Mucosa of rectum (tissue), 2 donors: ENCODE measurements around the gene PLXNA4.

Experiments
- H3K27ac ChIP-seq, 2 donors: one replicate each; pipeline ENCODE4 v1.7.0; 2013; ENCODE audit warnings: inconsistent platforms in 2 of 2, low read depth in 2 of 2, low read length in 2 of 2
- H3K27me3 ChIP-seq, 2 donors: one replicate each; pipeline ENCODE4 v1.7.0; 2013; ENCODE audit warnings: low read length in 2 of 2; ENCODE audit not compliant: control insufficient read depth in 2 of 2, insufficient read depth in 2 of 2
- H3K36me3 ChIP-seq, 2 donors: one replicate each; pipeline ENCODE4 v1.7.0; 2013; ENCODE audit warnings: low read length in 2 of 2; ENCODE audit not compliant: control insufficient read depth in 2 of 2, insufficient read depth in 2 of 2
- H3K4me1 ChIP-seq, 2 donors: one replicate each; pipeline ENCODE4 v1.7.0; 2013; ENCODE audit warnings: low read length in 2 of 2, mild to moderate bottlenecking in 1 of 2; ENCODE audit not compliant: control insufficient read depth in 2 of 2, insufficient read depth in 2 of 2
- H3K4me3 ChIP-seq, 2 donors: one replicate each; pipeline ENCODE4 v1.7.0; 2013; ENCODE audit warnings: low read length in 2 of 2
- H3K9ac ChIP-seq, 2 donors: one replicate each; pipeline ENCODE4 v1.7.0; 2013; ENCODE audit warnings: low read length in 2 of 2, low read depth in 1 of 2, mild to moderate bottlenecking in 1 of 2
- H3K9me3 ChIP-seq, 2 donors: one replicate each; pipeline ENCODE4 v1.7.0; 2013; ENCODE audit warnings: low read length in 2 of 2; ENCODE audit not compliant: control insufficient read depth in 2 of 2
- donor health status: healthy.
- donor health status: Normal muscosa, but diverticular disease.

The PLXNA4 gene

DNA sequence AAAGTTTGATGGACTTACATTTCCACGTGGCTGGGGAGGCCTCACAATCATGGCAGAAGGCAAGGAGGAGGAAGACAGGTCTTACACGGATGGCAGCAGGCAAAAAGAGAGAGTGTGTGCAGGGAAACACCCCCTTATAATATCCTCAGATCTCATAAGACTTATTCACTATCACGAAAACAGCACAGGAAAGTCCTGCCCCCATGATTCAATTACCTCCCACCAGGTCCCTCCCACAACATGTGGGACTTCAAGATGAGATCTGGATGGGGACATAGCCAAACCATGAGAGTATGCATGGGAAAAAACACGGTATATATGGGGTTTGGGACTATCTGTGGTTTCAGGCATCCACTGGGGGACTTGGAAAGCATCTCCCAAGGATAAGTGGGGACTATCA is 78.0 kb downstream of the PLXNA4 start:
- no peaks in the 10 kb centered on the region for H3K27me3 ChIP-seq
- H3K4me3 ChIP-seq = no peak overlapping the region
- no peaks in the 10 kb centered on the region for H3K36me3 ChIP-seq
- no peaks in the 10 kb centered on the region for H3K9me3 ChIP-seq
- H3K4me1 ChIP-seq = no peaks in the 10 kb centered on the region
- H3K9ac ChIP-seq = no peak overlapping the region
- no peak overlapping the region for H3K27ac ChIP-seq

DNA sequence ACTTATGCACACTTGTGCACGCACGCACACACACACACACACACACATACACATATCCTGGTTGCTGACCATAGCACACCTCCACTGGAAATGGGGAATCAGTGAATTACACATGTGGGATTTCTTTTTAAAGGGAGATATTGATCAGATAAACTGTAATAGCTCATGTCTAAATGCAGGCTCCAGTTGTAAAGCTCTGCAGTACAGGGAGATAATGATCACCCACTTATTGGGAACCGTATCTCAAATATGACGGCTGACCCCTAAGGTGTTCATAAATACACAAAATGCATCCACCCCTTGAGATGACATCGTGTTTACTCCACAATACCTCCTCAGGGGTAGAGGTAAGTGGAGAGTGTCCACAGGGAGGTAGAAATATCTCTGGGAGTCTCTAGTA is 79.2 kb downstream of the PLXNA4 start:
- H3K36me3 ChIP-seq = no peaks in the 10 kb centered on the region
- no peak overlapping the region for H3K4me3 ChIP-seq
- no peaks in the 10 kb centered on the region for H3K9me3 ChIP-seq
- H3K4me1 ChIP-seq = no peaks in the 10 kb centered on the region
- no peak overlapping the region for H3K27ac ChIP-seq
- no peaks in the 10 kb centered on the region for H3K27me3 ChIP-seq
- no peak overlapping the region for H3K9ac ChIP-seq

DNA sequence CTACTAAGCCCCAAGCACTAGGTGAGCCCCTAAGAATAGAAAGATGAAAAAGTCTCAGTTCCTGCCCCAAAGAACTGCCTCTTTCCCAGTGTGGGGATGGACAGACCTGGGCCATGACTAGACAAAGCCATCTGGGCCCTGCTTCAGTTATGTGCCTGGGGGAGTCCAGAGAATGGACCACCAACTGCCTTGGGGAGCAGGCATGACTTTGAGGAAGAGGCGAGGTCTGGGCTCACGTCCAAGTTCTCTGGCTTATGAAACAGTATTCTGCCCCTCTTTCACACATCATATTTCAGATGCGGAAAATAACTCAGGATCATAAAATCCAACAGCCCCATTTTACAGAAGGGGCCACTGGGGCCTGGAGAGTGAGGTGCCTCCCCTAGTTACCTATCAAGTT is 80.3 kb downstream of the PLXNA4 start:
- no peaks in the 10 kb centered on the region for H3K27me3 ChIP-seq
- no peak overlapping the region for H3K9ac ChIP-seq
- no peaks in the 10 kb centered on the region for H3K36me3 ChIP-seq
- H3K27ac ChIP-seq = no peak overlapping the region
- H3K9me3 ChIP-seq = no peaks in the 10 kb centered on the region
- H3K4me1 ChIP-seq = no peaks in the 10 kb centered on the region
- H3K4me3 ChIP-seq = no peak overlapping the region

DNA sequence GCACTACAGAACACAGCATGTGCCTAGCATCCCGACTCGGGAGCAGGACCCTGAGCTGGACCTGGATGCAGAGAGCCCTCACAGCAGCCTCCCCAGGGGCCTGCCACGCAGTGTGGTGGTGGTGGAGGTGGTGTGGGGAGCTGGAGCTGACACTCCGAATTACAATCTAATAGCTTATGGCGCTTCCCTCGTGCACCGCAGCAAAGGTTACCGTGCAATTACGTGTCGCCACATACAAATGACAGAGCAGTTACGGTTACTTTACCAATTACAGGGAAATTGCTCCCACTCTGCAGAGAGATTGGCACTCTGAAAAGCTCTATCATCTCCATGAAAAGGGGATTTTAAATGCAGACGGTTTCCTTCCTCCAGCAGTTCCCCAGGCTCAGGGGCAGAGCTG is 81.8 kb downstream of the PLXNA4 start:
- no peaks in the 10 kb centered on the region for H3K4me1 ChIP-seq
- H3K4me3 ChIP-seq = no peak overlapping the region
- H3K9ac ChIP-seq = no peak overlapping the region
- H3K27me3 ChIP-seq = no peaks in the 10 kb centered on the region
- H3K9me3 ChIP-seq = no peaks in the 10 kb centered on the region
- no peak overlapping the region for H3K27ac ChIP-seq
- H3K36me3 ChIP-seq = no peaks in the 10 kb centered on the region

DNA sequence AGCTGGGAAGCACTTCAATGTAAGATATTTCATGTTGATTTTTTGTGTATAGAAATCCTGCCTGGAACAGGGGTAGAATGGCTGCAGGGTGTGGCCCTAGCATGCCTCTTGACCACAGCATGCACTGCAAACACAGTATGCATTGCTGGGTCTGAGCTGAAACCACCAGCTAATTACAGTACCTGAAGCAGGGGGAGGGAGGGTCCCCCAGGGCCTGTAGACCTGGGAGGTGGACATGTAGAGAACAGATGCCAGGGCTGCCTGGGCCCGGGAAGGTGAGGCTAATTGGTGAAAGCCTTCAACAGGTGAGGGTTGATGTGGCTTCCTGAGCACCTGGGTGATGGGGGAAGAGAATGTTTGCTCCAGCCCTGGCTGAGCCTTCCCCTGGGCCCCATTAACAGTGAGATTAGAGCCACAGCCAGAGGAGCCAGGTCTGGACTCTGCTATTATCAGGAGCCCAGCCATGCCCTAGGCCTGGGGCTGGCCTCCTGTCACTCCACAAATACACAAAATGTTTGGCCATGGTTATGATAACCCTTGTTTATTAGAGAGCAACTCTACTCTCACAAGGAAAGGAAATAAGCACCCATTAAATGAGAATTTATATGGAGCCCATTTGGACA is 83.3 kb downstream of the PLXNA4 start:
- H3K4me3 ChIP-seq = no peak overlapping the region
- no peaks in the 10 kb centered on the region for H3K9me3 ChIP-seq
- H3K27ac ChIP-seq = no peak overlapping the region
- no peaks in the 10 kb centered on the region for H3K36me3 ChIP-seq
- H3K4me1 ChIP-seq = no peaks in the 10 kb centered on the region
- H3K27me3 ChIP-seq = no peaks in the 10 kb centered on the region
- no peak overlapping the region for H3K9ac ChIP-seq

DNA sequence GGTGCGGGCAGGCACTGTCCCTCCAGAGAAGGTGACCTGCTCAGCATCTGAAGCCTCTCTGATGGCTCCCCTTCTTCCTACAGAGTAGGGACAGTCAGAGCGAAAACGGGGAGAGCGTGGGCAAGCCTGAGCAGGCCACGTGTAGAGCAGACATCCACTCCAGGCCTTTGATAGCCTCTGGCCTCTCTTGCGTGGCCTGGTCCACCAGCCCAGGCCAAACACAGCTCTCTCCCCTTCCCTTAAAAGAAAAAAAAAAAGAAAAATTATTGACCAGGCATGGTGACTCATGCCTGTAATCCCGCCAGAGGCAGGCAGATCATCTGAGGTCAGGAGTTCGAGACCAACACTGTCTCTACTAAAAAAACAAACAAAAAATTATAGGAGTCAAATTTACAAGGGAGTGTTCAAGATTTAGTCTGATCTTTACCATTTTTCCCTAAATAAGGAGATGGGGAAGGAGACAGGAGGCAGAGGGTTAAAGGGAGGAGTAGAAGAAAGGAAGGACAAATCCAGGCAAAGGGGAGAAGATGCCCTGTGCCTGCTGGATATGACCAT is 84.8 kb downstream of the PLXNA4 start:
- Histone ChIP-seq H3K4me1 (no peaks in the 10 kb centered on the region), H3K36me3 (no peaks in the 10 kb centered on the region), H3K4me3 (no peak overlapping the region), H3K27me3 (no peaks in the 10 kb centered on the region), H3K9ac (no peak overlapping the region), H3K9me3 (no peaks in the 10 kb centered on the region), H3K27ac (no peak overlapping the region)

DNA sequence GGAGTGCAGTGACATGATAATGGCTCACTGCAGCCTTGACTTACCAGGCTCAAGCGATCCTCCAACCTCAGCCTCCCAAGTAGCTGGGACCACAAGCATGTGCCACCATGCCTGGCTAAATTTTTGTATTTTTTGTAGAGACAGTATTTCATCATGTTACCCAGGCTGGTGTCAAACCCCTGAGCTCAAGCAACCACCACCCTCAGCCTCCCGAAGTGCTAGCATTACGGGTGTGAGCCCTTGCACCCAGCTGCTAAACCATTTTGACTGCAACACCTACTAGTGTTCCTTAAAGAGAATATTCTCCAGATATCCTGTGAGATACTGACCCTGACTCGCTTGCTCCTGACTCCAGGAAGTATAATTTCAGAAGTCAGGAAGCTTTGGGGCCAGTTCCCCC is 85.8 kb downstream of the PLXNA4 start:
- no peaks in the 10 kb centered on the region for H3K27me3 ChIP-seq
- H3K4me3 ChIP-seq = no peak overlapping the region
- H3K36me3 ChIP-seq = no peaks in the 10 kb centered on the region
- peaks cover 0 to 2% of the 10 kb centered on the region in 2 donors for H3K4me1 ChIP-seq
- no peak overlapping the region for H3K9ac ChIP-seq
- no peak overlapping the region for H3K27ac ChIP-seq
- no peaks in the 10 kb centered on the region for H3K9me3 ChIP-seq

DNA sequence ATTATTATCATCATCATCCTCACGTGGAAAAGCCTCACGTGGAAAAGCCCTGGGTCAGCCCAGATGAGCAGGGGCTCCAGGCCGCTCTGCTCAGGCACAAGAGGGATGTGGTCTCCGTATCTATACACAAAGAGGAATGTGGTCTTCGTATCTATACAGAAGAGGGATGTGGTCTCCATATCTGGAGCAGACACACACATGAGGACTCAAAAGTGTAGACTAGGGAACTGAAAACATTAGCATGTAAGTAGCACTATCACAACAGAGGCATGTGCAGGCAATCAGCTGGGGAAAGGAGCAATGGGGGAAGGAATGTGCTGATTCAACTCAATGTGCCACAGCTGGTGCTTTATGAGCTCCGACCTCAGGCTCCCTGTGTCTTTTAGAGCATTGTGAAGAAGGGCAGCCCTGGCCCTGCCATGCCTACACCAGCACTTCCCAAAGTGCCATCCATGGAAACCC is 86.5 kb downstream of the PLXNA4 start:
- Histone ChIP-seq H3K27me3 (no peaks in the 10 kb centered on the region), H3K36me3 (no peaks in the 10 kb centered on the region), H3K9me3 (no peaks in the 10 kb centered on the region), H3K4me1 (peaks cover 0 to 2% of the 10 kb centered on the region in 2 donors), H3K9ac (no peak overlapping the region), H3K27ac (no peak overlapping the region), H3K4me3 (no peak overlapping the region)

DNA sequence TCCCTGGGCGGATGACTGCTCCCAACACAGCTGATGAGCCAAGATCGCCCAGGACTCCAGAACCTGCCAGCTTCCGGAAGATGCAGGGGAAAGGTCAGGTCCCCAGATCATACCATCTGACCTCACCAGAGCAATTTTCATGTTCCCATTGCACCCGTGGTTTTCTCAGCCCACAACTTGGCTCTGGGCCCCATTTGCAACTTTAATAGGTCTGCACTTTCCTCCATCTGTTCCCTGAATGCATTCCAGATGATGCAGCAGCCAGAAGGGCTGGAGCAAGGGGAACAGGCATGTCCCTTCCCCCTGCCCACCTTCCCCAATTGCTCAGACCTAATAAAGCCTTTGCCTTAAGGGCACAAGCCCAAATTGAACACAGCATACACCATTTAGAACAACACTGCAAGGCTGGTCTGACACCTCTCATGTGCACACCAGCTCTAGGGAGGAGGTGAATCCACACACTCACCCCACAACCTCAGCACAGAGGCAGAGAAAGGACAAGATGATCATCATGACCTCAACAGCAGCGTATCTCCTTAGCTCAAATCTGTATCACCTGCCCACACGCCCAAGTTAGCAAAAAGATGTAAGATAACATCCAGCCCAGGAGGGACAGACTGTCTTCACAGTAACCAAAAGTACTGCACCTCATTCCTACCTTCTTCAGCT is 87.5 kb downstream of the PLXNA4 start:
- Histone ChIP-seq H3K9me3 (no peaks in the 10 kb centered on the region), H3K4me1 (peaks cover 0 to 2% of the 10 kb centered on the region in 2 donors), H3K27ac (no peak overlapping the region), H3K4me3 (no peak overlapping the region), H3K9ac (no peak overlapping the region), H3K36me3 (no peaks in the 10 kb centered on the region), H3K27me3 (no peaks in the 10 kb centered on the region)

DNA sequence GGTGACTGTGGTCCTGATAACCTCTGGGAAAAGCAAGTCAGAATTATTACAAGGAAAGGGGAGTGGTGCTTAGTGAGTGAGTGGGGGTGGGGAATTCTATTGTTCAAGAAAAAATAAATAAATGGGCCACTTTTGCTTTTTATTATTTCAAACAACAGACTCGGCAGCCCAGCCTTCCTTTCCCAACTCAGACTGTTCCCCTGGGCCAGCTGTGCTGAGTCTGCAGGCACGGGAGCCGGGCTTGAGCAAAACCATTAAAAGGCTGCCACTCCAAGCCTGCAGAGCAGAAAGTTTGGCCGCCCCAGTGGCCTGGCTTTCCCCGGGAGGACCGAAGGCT is 90.0 kb downstream of the PLXNA4 start:
- Histone ChIP-seq H3K9ac (no peak overlapping the region), H3K4me1 (peaks cover 0 to 2% of the 10 kb centered on the region in 2 donors), H3K27ac (no peak overlapping the region), H3K9me3 (no peaks in the 10 kb centered on the region), H3K4me3 (no peak overlapping the region), H3K27me3 (no peaks in the 10 kb centered on the region), H3K36me3 (no peaks in the 10 kb centered on the region)
